Mesothelial cell of epicardium (in vitro differentiated cells): ENCODE results near the gene ATG5. TPM values are rescaled to one million over a fixed set of nuclear protein-coding genes. Genes with fewer than 3 reads are reported as not detected.

Experiments
- DNase-seq, 2 experiments: peaks; one replicate each; pipeline ENCODE4 v3.0.0; 2021; ENCODE audit warnings: low spot score in 2 of 2; ENCODE audit not compliant: unreplicated experiment in 2 of 2
- H3K27ac Mint-ChIP-seq: 2 replicates; pipeline ENCODE4 v1.8.0; 2021; ENCODE audit warnings: mixed read lengths
- H3K27me3 Mint-ChIP-seq: 2 replicates; pipeline ENCODE4 v1.8.0; 2021; ENCODE audit warnings: low read depth, mixed read lengths
- H3K36me3 Mint-ChIP-seq: 2 replicates; pipeline ENCODE4 v1.8.0; 2021; ENCODE audit warnings: mixed read lengths
- H3K4me1 Mint-ChIP-seq: 2 replicates; pipeline ENCODE4 v1.8.0; 2021; ENCODE audit warnings: mixed read lengths
- H3K4me3 Mint-ChIP-seq: 2 replicates; pipeline ENCODE4 v1.8.0; 2021; ENCODE audit warnings: mild to moderate bottlenecking, moderate library complexity, mixed read lengths
- H3K9me3 Mint-ChIP-seq: 2 replicates; pipeline ENCODE4 v1.8.0; 2021; ENCODE audit warnings: mixed read lengths
- total RNA-seq: library from RNA; stranded (reverse); gene quantifications from 3 replicates; pipeline ENCODE4 v1.2.1, GENCODE V29; 2021
- TF ChIP-seq, protein P1 (sequence below): fragments of 200-600 bp; sonication (generic); IDR thresholded peaks from one replicate; pipeline ENCODE4 v1.5.0; 2021; ENCODE audit warnings: antibody characterized with exemption; ENCODE audit not compliant: unreplicated experiment

The ATG5 gene
- total RNA-seq, 1 donor from 2014 or later, result 33.0 TPM

DNA sequence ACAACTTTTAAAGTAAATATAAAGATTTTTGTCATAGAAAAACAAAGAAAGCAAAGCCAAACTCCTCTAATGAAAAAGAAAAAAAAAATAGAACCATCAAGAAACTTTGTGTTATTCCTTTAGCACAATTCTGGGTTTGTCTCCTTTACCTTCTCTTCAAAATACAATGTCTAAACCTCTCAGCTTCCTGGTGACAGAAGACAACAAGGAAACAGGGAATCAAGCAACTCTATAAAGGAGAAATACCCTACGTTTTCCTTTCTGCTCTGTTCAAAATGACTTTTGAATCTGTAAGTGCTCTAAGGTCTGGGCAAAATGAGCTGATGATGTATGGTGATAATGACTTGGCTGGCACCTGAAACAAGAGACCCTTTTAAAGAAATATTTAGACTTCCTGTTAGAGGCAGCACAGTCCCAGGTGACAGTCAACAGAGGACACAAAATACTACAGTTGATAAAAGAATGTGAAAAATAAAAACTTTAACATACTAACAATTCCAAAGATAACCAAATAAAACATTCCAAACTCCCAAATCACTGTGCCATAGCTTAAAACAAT lies 138.1 kb downstream of the ATG5 start:
- no peaks in the 10 kb centered on the region for H3K27me3 Mint-ChIP-seq
- peaks cover 14% of the 10 kb centered on the region for H3K36me3 Mint-ChIP-seq
- no peaks in the 10 kb centered on the region for H3K4me1 Mint-ChIP-seq
- no peaks in the 10 kb centered on the region for H3K9me3 Mint-ChIP-seq
- no peak overlapping the region for H3K27ac Mint-ChIP-seq
- TF ChIP-seq, protein P1, sequence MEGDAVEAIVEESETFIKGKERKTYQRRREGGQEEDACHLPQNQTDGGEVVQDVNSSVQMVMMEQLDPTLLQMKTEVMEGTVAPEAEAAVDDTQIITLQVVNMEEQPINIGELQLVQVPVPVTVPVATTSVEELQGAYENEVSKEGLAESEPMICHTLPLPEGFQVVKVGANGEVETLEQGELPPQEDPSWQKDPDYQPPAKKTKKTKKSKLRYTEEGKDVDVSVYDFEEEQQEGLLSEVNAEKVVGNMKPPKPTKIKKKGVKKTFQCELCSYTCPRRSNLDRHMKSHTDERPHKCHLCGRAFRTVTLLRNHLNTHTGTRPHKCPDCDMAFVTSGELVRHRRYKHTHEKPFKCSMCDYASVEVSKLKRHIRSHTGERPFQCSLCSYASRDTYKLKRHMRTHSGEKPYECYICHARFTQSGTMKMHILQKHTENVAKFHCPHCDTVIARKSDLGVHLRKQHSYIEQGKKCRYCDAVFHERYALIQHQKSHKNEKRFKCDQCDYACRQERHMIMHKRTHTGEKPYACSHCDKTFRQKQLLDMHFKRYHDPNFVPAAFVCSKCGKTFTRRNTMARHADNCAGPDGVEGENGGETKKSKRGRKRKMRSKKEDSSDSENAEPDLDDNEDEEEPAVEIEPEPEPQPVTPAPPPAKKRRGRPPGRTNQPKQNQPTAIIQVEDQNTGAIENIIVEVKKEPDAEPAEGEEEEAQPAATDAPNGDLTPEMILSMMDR, result no peak
- DNase-seq, result no peak
- H3K4me3 Mint-ChIP-seq, result no peak overlapping the region

DNA sequence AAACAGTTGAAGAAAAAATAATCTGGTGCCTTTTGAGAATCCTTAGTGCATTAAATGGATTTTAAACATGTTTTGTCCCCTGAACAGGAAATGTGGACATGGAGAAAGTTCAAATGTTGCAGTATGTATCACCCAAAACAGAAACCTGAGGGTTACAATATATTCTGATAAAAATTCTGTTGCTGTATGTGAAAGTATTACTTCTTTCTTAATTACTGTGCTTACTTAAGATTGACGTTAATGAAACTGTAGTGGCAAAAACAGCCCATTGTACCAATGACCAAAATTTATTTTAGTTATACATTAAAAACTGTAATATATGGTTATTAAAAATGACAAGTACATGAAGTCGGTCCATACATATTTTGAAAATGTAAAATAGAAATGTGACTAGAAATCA lies 138.8 kb downstream of the ATG5 start:
- no peak overlapping the region for H3K27ac Mint-ChIP-seq

DNA sequence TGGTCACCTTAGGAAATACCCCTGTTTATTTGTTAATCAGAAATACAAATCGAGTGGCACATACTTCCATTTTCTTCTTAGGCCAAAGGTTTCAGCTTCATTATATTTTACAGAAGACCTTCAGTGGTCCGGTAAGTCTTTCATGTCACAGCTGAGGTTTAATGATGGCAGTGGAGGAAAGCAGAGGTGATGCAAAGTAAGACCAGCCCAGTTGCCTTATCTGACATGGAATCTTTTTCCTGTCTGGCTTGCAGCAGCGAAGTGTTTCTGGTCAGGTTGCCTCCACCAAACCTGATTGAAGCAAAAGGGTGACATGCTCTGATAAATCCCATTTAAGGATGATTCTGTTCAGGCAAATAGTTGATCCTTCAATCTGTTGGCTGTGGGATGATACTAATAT lies 139.4 kb downstream of the ATG5 start:
- TF ChIP-seq, protein P1, result no peak
- Mint-ChIP-seq H3K27me3 (no peaks in the 10 kb centered on the region), H3K4me3 (no peak overlapping the region), H3K36me3 (peaks cover 14% of the 10 kb centered on the region), H3K4me1 (no peaks in the 10 kb centered on the region), H3K9me3 (no peaks in the 10 kb centered on the region), H3K27ac (no peak overlapping the region)
- DNase-seq, result no peak

More for the DNA sequence above, 138.8 kb downstream of the ATG5 start:
- DNase-seq, result no peak
- peaks cover 14% of the 10 kb centered on the region for H3K36me3 Mint-ChIP-seq
- no peak overlapping the region for H3K4me3 Mint-ChIP-seq
- H3K4me1 Mint-ChIP-seq, result no peaks in the 10 kb centered on the region
- TF ChIP-seq, protein P1, result no peak
- H3K27me3 Mint-ChIP-seq, result no peaks in the 10 kb centered on the region
- no peaks in the 10 kb centered on the region for H3K9me3 Mint-ChIP-seq

DNA sequence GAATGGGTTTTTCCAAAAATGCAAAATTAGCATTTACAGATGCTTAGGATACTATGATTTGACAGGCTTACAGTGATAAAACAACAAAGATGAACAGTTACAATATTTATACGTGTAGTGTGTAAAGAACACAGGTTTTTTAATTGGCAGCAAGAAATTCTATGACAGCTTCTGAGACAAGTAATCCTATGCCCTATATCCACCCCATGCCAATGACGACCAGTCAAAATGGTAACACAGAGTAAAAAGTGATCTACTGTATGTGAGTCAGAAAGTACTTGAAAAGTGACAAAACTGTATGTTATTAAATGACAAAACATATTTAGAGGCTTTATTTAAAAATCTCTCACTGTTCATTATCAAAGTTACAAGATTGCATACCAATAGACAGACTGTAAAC lies 139.9 kb downstream of the ATG5 start:
- Mint-ChIP-seq H3K4me1 (no peaks in the 10 kb centered on the region), H3K36me3 (peaks cover 14% of the 10 kb centered on the region), H3K27ac (no peak overlapping the region), H3K27me3 (no peaks in the 10 kb centered on the region), H3K9me3 (no peaks in the 10 kb centered on the region), H3K4me3 (no peak overlapping the region)
- no peak for DNase-seq
- TF ChIP-seq, protein P1, result no peak

DNA sequence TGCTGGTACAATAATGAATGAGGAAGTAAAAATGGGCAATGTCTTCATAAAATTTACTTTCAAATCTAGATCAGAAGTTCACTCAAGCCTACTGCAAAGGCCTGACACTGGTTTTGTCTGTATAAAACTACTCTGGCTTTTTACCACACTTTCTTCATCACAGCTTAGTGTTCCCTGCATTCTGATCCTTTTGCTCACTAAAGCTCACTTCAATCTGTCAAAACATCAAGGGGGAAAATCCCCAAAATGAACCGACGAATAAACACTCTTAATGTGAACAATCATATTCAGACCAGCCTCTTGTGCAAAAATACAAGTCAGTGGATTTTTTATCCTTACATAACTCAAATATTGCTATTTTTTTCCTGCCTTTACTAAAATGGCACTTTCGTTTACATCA lies 140.9 kb downstream of the ATG5 start:
- DNase-seq, result no peak
- Mint-ChIP-seq H3K27me3 (no peaks in the 10 kb centered on the region), H3K4me3 (no peak overlapping the region), H3K4me1 (no peaks in the 10 kb centered on the region), H3K9me3 (no peaks in the 10 kb centered on the region), H3K36me3 (peaks cover 13% of the 10 kb centered on the region), H3K27ac (no peak overlapping the region)
- TF ChIP-seq, protein P1, result no peak

DNA sequence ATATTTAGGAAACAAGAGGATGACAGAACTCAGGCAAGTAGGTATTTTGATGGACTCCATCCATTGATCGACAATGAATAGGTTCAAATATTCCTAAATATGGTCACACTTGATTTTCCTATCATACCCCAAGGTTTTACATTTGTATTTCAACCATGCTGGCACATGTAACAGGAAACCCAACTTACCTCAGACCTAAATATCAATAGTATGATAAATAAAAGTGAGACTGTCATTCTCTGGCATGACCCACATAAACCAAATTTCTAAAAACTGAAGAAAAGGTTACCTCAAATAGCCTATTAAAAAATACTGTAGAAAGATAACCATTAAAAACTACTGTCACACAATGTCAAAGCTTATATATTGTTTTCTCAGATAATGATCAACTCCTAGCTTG lies 142.1 kb downstream of the ATG5 start:
- Mint-ChIP-seq H3K27me3 (no peaks in the 10 kb centered on the region), H3K9me3 (no peaks in the 10 kb centered on the region), H3K36me3 (peaks cover 13% of the 10 kb centered on the region), H3K27ac (no peak overlapping the region), H3K4me3 (no peak overlapping the region), H3K4me1 (no peaks in the 10 kb centered on the region)
- TF ChIP-seq, protein P1, result no peak
- no peak for DNase-seq
